Panc1 (cell line): ENCODE results near the gene C1orf226. TPM values are rescaled to one million over a fixed set of nuclear protein-coding genes. Genes with fewer than 3 reads are reported as not detected.

Source experiments
- ATAC-seq: fragments of 200-7000 bp; cut with Tn5 transposase; 2 replicates; pipeline ENCODE4 v1.9.1; 2020; ENCODE audit warnings: mild to moderate bottlenecking, moderate library complexity
- BruUV-seq: library from RNA; stranded (reverse); fragments of 400-500 nt; replicated peaks from 2 replicates; lab custom pipeline; 2021; lab: Mats Ljungman, UMichigan
- CTCF ChIA-PET: fragments of 300-600 bp; sonication (Branson Sonifier 250); formaldehyde crosslinking; loops from one replicate; lab custom pipeline; 2022; ENCODE audit warnings: antibody characterized with exemption; lab: Charles Lee
- POLR2A ChIA-PET: fragments of 300-600 bp; sonication (Branson Sonifier 250); formaldehyde crosslinking; loops from one replicate; lab custom pipeline; 2022; ENCODE audit warnings: antibody characterized with exemption; lab: Charles Lee
- DNase-seq: peaks from one replicate; pipeline ENCODE4 v3.0.0-alpha.2; 2010; ENCODE audit warnings: low read depth, low spot score
- H3K27ac ChIP-seq: 2 replicates; pipeline ENCODE4 v1.5.1; 2011; ENCODE audit warnings: mild to moderate bottlenecking, low read length, inconsistent platforms
- H3K27me3 ChIP-seq: fragments of 200-500 bp; sonication (Bioruptor generic); 2 replicates; pipeline ENCODE4 v1.6.0; 2014; ENCODE audit warnings: low read length, inconsistent platforms; ENCODE audit not compliant: control insufficient read depth, insufficient read depth
- H3K36me3 ChIP-seq: fragments of 200-500 bp; sonication (Bioruptor generic); 2 replicates; pipeline ENCODE4 v1.5.1; 2014; ENCODE audit warnings: inconsistent platforms, mild to moderate bottlenecking, low read length, moderate library complexity; ENCODE audit not compliant: control insufficient read depth, insufficient read depth
- H3K4me1 ChIP-seq: 2 replicates; pipeline ENCODE4 v1.5.1; 2011; ENCODE audit warnings: inconsistent platforms, mild to moderate bottlenecking, low read length, moderate library complexity; ENCODE audit not compliant: control insufficient read depth, insufficient read depth
- H3K4me3 ChIP-seq, 2 experiments: 2 replicates each; pipeline ENCODE4 v1.5.1; 2011 to 2012; ENCODE audit warnings: low read depth in 2 of 2, low read length in 2 of 2, mild to moderate bottlenecking in 2 of 2, inconsistent platforms in 1 of 2, moderate library complexity in 1 of 2
- H3K9me3 ChIP-seq: fragments of 200-500 bp; sonication (Bioruptor generic); 2 replicates; pipeline ENCODE4 v1.5.1; 2014; ENCODE audit warnings: low read depth, mild to moderate bottlenecking, inconsistent platforms, low read length, moderate library complexity; ENCODE audit not compliant: control insufficient read depth, insufficient read depth
- POLR2AphosphoS5 ChIP-seq: IDR thresholded peaks from 2 replicates; pipeline ENCODE4 v1.6.1; 2012; ENCODE audit warnings: mild to moderate bottlenecking, low read depth, low read length, moderate library complexity
- REST ChIP-seq, 2 experiments: IDR thresholded peaks; 2 replicates each; pipeline ENCODE4 v1.6.1; 2011 to 2012; ENCODE audit warnings: low read depth in 2 of 2, control low read depth in 1 of 2, low read length in 1 of 2, mild to moderate bottlenecking in 1 of 2, moderate library complexity in 1 of 2; ENCODE audit not compliant: insufficient read depth in 1 of 2
- SIN3A ChIP-seq: IDR thresholded peaks from 2 replicates; pipeline ENCODE4 v1.6.1; 2012; ENCODE audit warnings: low read depth, mild to moderate bottlenecking, low read length, moderate library complexity, borderline replicate concordance; ENCODE audit not compliant: insufficient read depth
- TCF7L2 ChIP-seq: IDR thresholded peaks from 2 replicates; pipeline ENCODE4 v1.6.1; 2011; ENCODE audit warnings: mild to moderate bottlenecking, low read depth, low read length, inconsistent platforms
- in situ Hi-C: cut with HindIII; loops from 2 replicates; pipeline ENCODE4 v1.10.0; 2016; ENCODE audit warnings: low sequenced_read_pairs, low pct_unique_long_range_greater_than_20kb
- intact Hi-C: fragments of 100-400 bp; cut with micrococcal nuclease; formaldehyde crosslinking; loops from one replicate; pipeline ENCODE4 v1.10.0; 2022; ENCODE audit not compliant: unreplicated experiment
- total RNA-seq: library from RNA; stranded (reverse); gene quantifications from one replicate; pipeline ENCODE4 v1.2.1, GENCODE V29; 2021; ENCODE audit not compliant: unreplicated experiment
- TF ChIP-seq, protein P1 (sequence below): fragments of 450-650 bp; IDR thresholded peaks from 2 replicates; pipeline ENCODE4 v1.5.1; 2017; ENCODE audit warnings: mild to moderate bottlenecking

C1orf226 gene
- total RNA-seq, 1 experiment from 2014 or later: 38.4 TPM

- Histone ChIP-seq H3K36me3 (peaks cover 2% of the 10 kb centered on the region; the same call in 1 of the 2 replicates), H3K4me1 (no peaks in the 10 kb centered on the region), H3K4me3 (no peak overlapping the region), H3K9me3 (no peaks in the 10 kb centered on the region), H3K27ac (no peak overlapping the region), H3K27me3 (no peaks in the 10 kb centered on the region)
- POLR2A ChIA-PET: no interaction called here
- in situ Hi-C loops (no loop called here), intact Hi-C loops (no loop called here)
- DNase-seq: no peak
- TF ChIP-seq SIN3A (no peak), POLR2AphosphoS5 (no peak), TCF7L2 (no peak), REST (IDR thresholded peaks at IDR 0.05; ENCODE audit: insufficient read depth in 1 of 2, low read depth in 2 of 2, low read length in 1 of 2) (no peak)
- TF ChIP-seq, protein P1, sequence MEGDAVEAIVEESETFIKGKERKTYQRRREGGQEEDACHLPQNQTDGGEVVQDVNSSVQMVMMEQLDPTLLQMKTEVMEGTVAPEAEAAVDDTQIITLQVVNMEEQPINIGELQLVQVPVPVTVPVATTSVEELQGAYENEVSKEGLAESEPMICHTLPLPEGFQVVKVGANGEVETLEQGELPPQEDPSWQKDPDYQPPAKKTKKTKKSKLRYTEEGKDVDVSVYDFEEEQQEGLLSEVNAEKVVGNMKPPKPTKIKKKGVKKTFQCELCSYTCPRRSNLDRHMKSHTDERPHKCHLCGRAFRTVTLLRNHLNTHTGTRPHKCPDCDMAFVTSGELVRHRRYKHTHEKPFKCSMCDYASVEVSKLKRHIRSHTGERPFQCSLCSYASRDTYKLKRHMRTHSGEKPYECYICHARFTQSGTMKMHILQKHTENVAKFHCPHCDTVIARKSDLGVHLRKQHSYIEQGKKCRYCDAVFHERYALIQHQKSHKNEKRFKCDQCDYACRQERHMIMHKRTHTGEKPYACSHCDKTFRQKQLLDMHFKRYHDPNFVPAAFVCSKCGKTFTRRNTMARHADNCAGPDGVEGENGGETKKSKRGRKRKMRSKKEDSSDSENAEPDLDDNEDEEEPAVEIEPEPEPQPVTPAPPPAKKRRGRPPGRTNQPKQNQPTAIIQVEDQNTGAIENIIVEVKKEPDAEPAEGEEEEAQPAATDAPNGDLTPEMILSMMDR: no peak
- CTCF ChIA-PET: no interaction called here
- ATAC-seq: no peak
- no TSS peak for BruUV-seq
Observed at GRCh38 chr1:162370161-162370560, 11.4 kb upstream of the C1orf226 start.

DNA sequence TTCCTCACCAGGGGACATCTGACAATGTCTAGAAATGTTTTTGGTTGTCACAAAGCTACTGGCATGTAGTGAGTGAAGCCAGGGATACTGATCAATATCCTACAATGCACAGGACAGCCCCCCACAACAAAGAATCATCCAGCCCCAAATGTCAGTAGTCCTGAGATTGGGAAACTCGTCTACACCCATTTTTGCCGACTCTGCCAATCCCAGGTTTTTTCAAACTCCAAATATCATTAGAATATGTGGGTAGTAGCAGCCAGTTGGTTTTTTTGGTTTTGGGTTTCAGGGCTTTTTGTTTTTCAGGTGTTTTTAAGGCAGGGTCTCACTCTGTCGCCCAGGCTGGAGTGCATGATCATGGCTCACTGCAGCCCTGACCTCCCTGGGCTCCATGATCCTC lies 10.8 kb upstream of the C1orf226 start:
- DNase-seq (no peak), ATAC-seq (no peak)
- ChIA-PET CTCF (no interaction called here), POLR2A (no interaction called here)
- Histone ChIP-seq H3K36me3 (peaks cover 2% of the 10 kb centered on the region; the same call in 1 of the 2 replicates), H3K4me3 (no peak overlapping the region), H3K9me3 (no peaks in the 10 kb centered on the region), H3K27me3 (no peaks in the 10 kb centered on the region), H3K27ac (no peak overlapping the region), H3K4me1 (no peaks in the 10 kb centered on the region)
- in situ Hi-C loops (no loop called here), intact Hi-C loops (no loop called here)
- no TSS peak for BruUV-seq
- TF ChIP-seq POLR2AphosphoS5: no peak
- no peak for TF ChIP-seq REST (IDR thresholded peaks at IDR 0.05; ENCODE audit: insufficient read depth in 1 of 2, low read depth in 2 of 2, low read length in 1 of 2)
- TF ChIP-seq, protein P1: no peak
- TF ChIP-seq SIN3A: no peak
- no peak for TF ChIP-seq TCF7L2
